Measurements from ENCODE around the gene SLC25A26. TPM values are rescaled to one million over a fixed set of nuclear protein-coding genes. Genes with fewer than 3 reads are reported as not detected.

SLC25A26 gene
- total RNA-seq, 1 experiment from 2014 or later: 23.8 TPM

- Histone ChIP-seq H3K9me3 (ENCODE audit: control insufficient read depth in 1 of 2, insufficient read depth in 1 of 2, low read depth in 1 of 2, low read length in 2 of 2) (no peaks in the 10 kb centered on the region), H3K27ac (ENCODE audit: low read depth, low read length) (no peak overlapping the region), H3K9me2 (ENCODE audit: insufficient read depth) (no peaks in the 10 kb centered on the region), H4K20me1 (ENCODE audit: insufficient read depth) (no peaks in the 10 kb centered on the region), H3K4me3 (replicated peaks in 1 of 2; ENCODE audit: low read depth in 1 of 2, low read length in 2 of 2) (no peak overlapping the region), H3K9ac (ENCODE audit: low read length) (no peak overlapping the region), H3K36me3 (ENCODE audit: control insufficient read depth in 1 of 2, insufficient read depth in 2 of 2, low read length in 2 of 2) (no peaks in the 10 kb centered on the region), H3K4me2 (ENCODE audit: low read length) (no peak overlapping the region), H2AFZ (ENCODE audit: low read depth, low read length, poor library complexity, severe bottlenecking) (no peak overlapping the region), H3K27me3 (ENCODE audit: insufficient read depth, low read length) (no peaks in the 10 kb centered on the region), H3K4me1 (ENCODE audit: control insufficient read depth in 1 of 2, insufficient read depth in 2 of 2, low read length in 2 of 2) (no peaks in the 10 kb centered on the region), H3K79me2 (ENCODE audit: insufficient read depth, low read length) (no peaks in the 10 kb centered on the region)
- DNase-seq (ENCODE audit: low read depth, low spot score): no peak
- RAD21 ChIA-PET (ENCODE audit: low non-redundant PET in 1 of 2, low total read pairs in 2 of 2, uncharacterized antibody in 2 of 2, unreplicated experiment in 2 of 2): no interaction called here
- BruUV-seq (replicated peaks): no TSS peak
- POLR2A ChIA-PET: no interaction called here
- TF ChIP-seq JUND (IDR thresholded peaks at IDR 0.05) (no peak), SIN3A (IDR thresholded peaks at IDR 0.05; ENCODE audit: low read depth) (no peak), EZH2 (IDR thresholded peaks at IDR 0.05) (no peak), POLR2A (IDR thresholded peaks at IDR 0.05; ENCODE audit: borderline replicate concordance, extremely low read depth, insufficient read depth, insufficient read length) (no peak)
- no peak for ATAC-seq
- CTCF ChIA-PET: interaction anchor here (1.2 kb wide), 1 partner anchor 425 kb away, joined by 3 read pairs; no protein-coding TSS in a partner anchor
- intact Hi-C loops (cut with micrococcal nuclease): no loop called here
These were observed 176.1 kb downstream of the SLC25A26 start for GRCh38 chr3:66396888-66397287.

- DNase-seq (ENCODE audit: low read depth, low spot score) (no peak), ATAC-seq (no peak)
- Histone ChIP-seq H3K4me3 (replicated peaks in 1 of 2; ENCODE audit: low read depth in 1 of 2, low read length in 2 of 2) (no peak overlapping the region), H3K27me3 (ENCODE audit: insufficient read depth, low read length) (no peaks in the 10 kb centered on the region), H4K20me1 (ENCODE audit: insufficient read depth) (no peaks in the 10 kb centered on the region), H3K4me2 (ENCODE audit: low read length) (no peak overlapping the region), H3K9ac (ENCODE audit: low read length) (no peak overlapping the region), H3K4me1 (ENCODE audit: control insufficient read depth in 1 of 2, insufficient read depth in 2 of 2, low read length in 2 of 2) (no peaks in the 10 kb centered on the region), H3K9me2 (ENCODE audit: insufficient read depth) (no peaks in the 10 kb centered on the region), H3K27ac (ENCODE audit: low read depth, low read length) (no peak overlapping the region), H2AFZ (ENCODE audit: low read depth, low read length, poor library complexity, severe bottlenecking) (no peak overlapping the region), H3K9me3 (ENCODE audit: control insufficient read depth in 1 of 2, insufficient read depth in 1 of 2, low read depth in 1 of 2, low read length in 2 of 2) (no peaks in the 10 kb centered on the region), H3K36me3 (ENCODE audit: control insufficient read depth in 1 of 2, insufficient read depth in 2 of 2, low read length in 2 of 2) (no peaks in the 10 kb centered on the region), H3K79me2 (ENCODE audit: insufficient read depth, low read length) (no peaks in the 10 kb centered on the region)
- BruUV-seq (replicated peaks): no TSS peak
- ChIA-PET CTCF (interaction anchor here (1.2 kb wide), 1 partner anchor 424 kb away, joined by 3 read pairs; no protein-coding TSS in a partner anchor), RAD21 (ENCODE audit: low non-redundant PET in 1 of 2, low total read pairs in 2 of 2, uncharacterized antibody in 2 of 2, unreplicated experiment in 2 of 2) (no interaction called here), POLR2A (no interaction called here)
- intact Hi-C loops (cut with micrococcal nuclease): no loop called here
- no peak for TF ChIP-seq FOSL1 (IDR thresholded peaks at IDR 0.05; ENCODE audit: low read depth)
- no peak for TF ChIP-seq YY1 (IDR thresholded peaks at IDR 0.05; ENCODE audit: extremely low read depth, insufficient replicate concordance, low read depth, low read length)
- peak; percentile 66 for TF ChIP-seq CEBPB (IDR thresholded peaks at IDR 0.05; ENCODE audit: low read depth)
These were observed 176.9 kb downstream of the SLC25A26 start for GRCh38 chr3:66397745-66398144.

Data from HCT116 (cell line).